PC-3 (cell line): ENCODE data around the gene CNKSR3. TPM values are rescaled to one million over a fixed set of nuclear protein-coding genes. Genes with fewer than 3 reads are reported as not detected.

Experiments
- ATAC-seq: fragments of 200-7000 bp; cut with Tn5 transposase; 2 replicates; pipeline ENCODE4 v1.9.1; 2020; ENCODE audit warnings: mild to moderate bottlenecking, moderate library complexity
- BruUV-seq: library from RNA; stranded (reverse); fragments of 400-500 nt; replicated peaks from 2 replicates; lab custom pipeline; 2021; lab: Mats Ljungman, UMichigan
- CTCF ChIA-PET: fragments of 300-600 bp; sonication (Branson Sonifier 250); formaldehyde crosslinking; loops from one replicate; lab custom pipeline; 2022; ENCODE audit warnings: antibody characterized with exemption; lab: Charles Lee
- POLR2A ChIA-PET: fragments of 300-600 bp; sonication (Branson Sonifier 250); formaldehyde crosslinking; loops from one replicate; lab custom pipeline; 2022; ENCODE audit warnings: antibody characterized with exemption; ENCODE audit not compliant: unreplicated experiment; lab: Charles Lee
- DNase-seq: peaks from one replicate; pipeline ENCODE4 v3.0.0-alpha.2; 2015
- H2AFZ ChIP-seq: fragments of 300-600 bp; sonication (generic); 2 replicates; pipeline ENCODE4 v1.6.0; 2016; ENCODE audit warnings: antibody characterized with exemption, low read length
- H3F3A ChIP-seq: fragments of 300-600 bp; sonication (generic); one replicate; pipeline ENCODE4 v1.6.0; 2017; ENCODE audit warnings: antibody characterized with exemption, low read length, control low read depth, mild to moderate bottlenecking; ENCODE audit not compliant: unreplicated experiment
- H3K27ac ChIP-seq: fragments of 300-600 bp; sonication (generic); 2 replicates; pipeline ENCODE4 v1.5.1; 2016; ENCODE audit warnings: mild to moderate bottlenecking, low read length
- H3K27me3 ChIP-seq: fragments of 300-600 bp; sonication (generic); 2 replicates; pipeline ENCODE4 v1.6.1; 2016; ENCODE audit warnings: low read length, mixed read lengths
- H3K36me3 ChIP-seq: fragments of 300-600 bp; sonication (generic); 2 replicates; pipeline ENCODE4 v1.6.1; 2016; ENCODE audit warnings: low read depth, mixed run types, low read length, mixed read lengths
- H3K4me1 ChIP-seq: fragments of 300-600 bp; sonication (generic); 2 replicates; pipeline ENCODE4 v1.5.1; 2016; ENCODE audit warnings: low read length; ENCODE audit not compliant: insufficient read depth
- H3K4me2 ChIP-seq: fragments of 300-600 bp; sonication (generic); 2 replicates; pipeline ENCODE4 v1.6.0; 2016; ENCODE audit warnings: low read length
- H3K4me3 ChIP-seq: fragments of 300-600 bp; sonication (generic); 2 replicates; pipeline ENCODE4 v1.5.1; 2016; ENCODE audit warnings: mild to moderate bottlenecking, low read length, mixed read lengths
- H3K79me2 ChIP-seq: fragments of 300-600 bp; sonication (generic); 2 replicates; pipeline ENCODE4 v1.6.1; 2017; ENCODE audit warnings: low read length, mixed read lengths
- H3K9ac ChIP-seq: fragments of 300-600 bp; sonication (generic); 2 replicates; pipeline ENCODE4 v1.6.0; 2016; ENCODE audit warnings: mild to moderate bottlenecking, low read length
- H3K9me2 ChIP-seq: fragments of 300-600 bp; sonication (generic); replicated peaks from 2 replicates; pipeline ENCODE4 v1.6.1; 2016; ENCODE audit warnings: mixed run types, low read length, mixed read lengths
- H3K9me3 ChIP-seq: fragments of 300-600 bp; sonication (generic); 2 replicates; pipeline ENCODE4 v1.6.1; 2016; ENCODE audit warnings: low read length, mixed read lengths
- H4K20me1 ChIP-seq: fragments of 300-600 bp; sonication (generic); 2 replicates; pipeline ENCODE4 v1.6.1; 2016; ENCODE audit warnings: low read length, mixed read lengths
- CTCF ChIP-seq: fragments of 300-600 bp; sonication (generic); conservative IDR thresholded peaks from 2 replicates; pipeline ENCODE4 v1.5.1; 2017; ENCODE audit warnings: antibody characterized with exemption, low read depth, mild to moderate bottlenecking, low read length
- EZH2 ChIP-seq: fragments of 300-600 bp; sonication (generic); IDR thresholded peaks from one replicate; pipeline ENCODE4 v1.6.1; 2017; ENCODE audit warnings: antibody characterized with exemption, mild to moderate bottlenecking, low read length; ENCODE audit not compliant: unreplicated experiment
- EZH2phosphoT487 ChIP-seq: fragments of 300-600 bp; sonication (generic); IDR thresholded peaks from 2 replicates; pipeline ENCODE4 v1.6.1; 2018; ENCODE audit warnings: mild to moderate bottlenecking, antibody characterized with exemption, low read length, borderline replicate concordance
- intact Hi-C: fragments of 100-400 bp; cut with micrococcal nuclease; formaldehyde crosslinking; loops from 2 replicates; pipeline ENCODE4 v1.9.0; 2023
- total RNA-seq: library from RNA; depleted of rRNA; stranded (reverse); fragments of >200 nt; gene quantifications from 2 replicates; pipeline ENCODE4 v1.2.3, GENCODE V29; 2014

Gene CNKSR3
- total RNA-seq, 1 experiment from 2014 or later, result 3.2 TPM

DNA sequence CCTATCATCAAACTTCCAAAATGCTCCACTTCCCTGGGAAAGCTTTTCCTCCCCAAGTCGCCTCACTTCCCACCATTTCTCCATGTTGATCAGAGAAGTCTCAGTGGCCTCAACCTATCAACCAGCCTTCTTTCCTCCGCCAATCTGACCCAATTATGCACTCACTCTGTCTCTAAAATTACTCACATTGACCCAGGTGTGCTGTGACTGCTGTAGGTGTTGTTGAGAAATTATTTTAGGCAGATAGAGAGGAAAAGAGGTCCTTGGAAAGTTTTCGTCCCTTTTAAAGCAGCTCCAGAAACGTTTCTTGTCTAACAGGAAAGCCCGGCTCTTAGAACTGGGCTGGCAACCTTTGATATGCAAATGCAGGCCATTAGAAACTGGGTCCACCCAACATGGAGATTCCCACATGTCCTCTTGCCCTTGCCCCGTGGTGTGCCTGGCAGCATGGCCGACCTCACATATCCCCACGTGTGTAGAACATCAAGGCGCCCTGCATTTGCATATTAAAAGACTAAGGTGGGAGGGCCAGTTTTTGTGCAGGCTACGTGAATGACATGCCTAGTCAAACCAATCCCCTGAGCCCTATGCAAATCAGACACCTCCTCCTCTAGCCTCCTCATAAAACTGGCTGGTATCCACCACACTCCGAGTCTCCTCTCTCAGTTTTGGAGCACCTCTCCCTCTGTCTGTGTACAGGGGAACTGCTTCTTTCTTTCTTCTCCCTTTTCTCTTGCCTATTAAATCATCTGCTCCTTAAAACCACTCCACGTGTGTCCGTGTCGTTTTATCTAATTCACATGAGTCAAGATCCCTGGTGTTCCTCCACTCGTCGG is 166.8 kb downstream of the CNKSR3 start:
- no peaks in the 10 kb centered on the region for H3K36me3 ChIP-seq
- TF ChIP-seq EZH2 (no peak), EZH2phosphoT487 (no peak), CTCF (peak; percentile 44)
- no peak overlapping the region for H3K27ac ChIP-seq
- DNase-seq (peak; percentile 59), ATAC-seq (peak; percentile 54)
- no peaks in the 10 kb centered on the region for H3K79me2 ChIP-seq
- H3K4me2 ChIP-seq, result no peak overlapping the region; the same call in 1 of the 2 replicates
- no peak overlapping the region for H3K4me3 ChIP-seq
- H4K20me1 ChIP-seq, result no peaks in the 10 kb centered on the region
- CTCF ChIA-PET, result no interaction called here
- intact Hi-C loops, result no loop called here
- POLR2A ChIA-PET, result no interaction called here
- H3K27me3 ChIP-seq, result no peaks in the 10 kb centered on the region
- peak overlapping the region; percentile 45; the same call in 1 of the 2 replicates for H2AFZ ChIP-seq
- no peaks in the 10 kb centered on the region for H3K9me2 ChIP-seq
- no peaks in the 10 kb centered on the region for H3K4me1 ChIP-seq
- BruUV-seq, result no TSS peak
- no peak overlapping the region for H3K9ac ChIP-seq
- H3F3A ChIP-seq, result no peaks in the 10 kb centered on the region
- H3K9me3 ChIP-seq, result no peaks in the 10 kb centered on the region

DNA sequence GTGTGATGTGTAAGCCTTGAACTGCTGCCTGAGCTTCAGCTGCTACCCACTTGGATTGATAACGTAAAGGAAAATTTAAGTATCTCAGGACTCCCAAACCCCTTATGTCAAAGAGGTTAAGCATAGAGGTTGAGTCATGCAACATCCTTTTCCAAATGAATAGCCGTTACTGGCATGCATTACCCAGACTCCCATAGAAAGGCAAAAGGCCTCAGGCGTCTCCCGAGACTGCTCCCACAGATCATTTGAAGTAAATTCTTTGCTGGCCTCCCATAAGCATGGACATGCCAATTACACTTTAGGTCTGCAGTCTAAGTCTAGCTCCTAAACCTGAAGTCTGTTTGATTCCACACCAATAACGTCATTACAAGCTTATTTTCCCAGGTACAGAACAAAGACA is 168.6 kb downstream of the CNKSR3 start:
- Histone ChIP-seq H3K4me3 (no peak overlapping the region), H3K9me3 (no peaks in the 10 kb centered on the region), H3K9me2 (no peaks in the 10 kb centered on the region), H3F3A (no peaks in the 10 kb centered on the region), H3K79me2 (no peaks in the 10 kb centered on the region), H3K36me3 (no peaks in the 10 kb centered on the region), H3K4me2 (no peak overlapping the region), H3K4me1 (no peaks in the 10 kb centered on the region), H2AFZ (no peak overlapping the region), H3K27ac (no peak overlapping the region), H3K9ac (no peak overlapping the region), H3K27me3 (no peaks in the 10 kb centered on the region), H4K20me1 (no peaks in the 10 kb centered on the region)
- BruUV-seq, result no TSS peak
- ChIA-PET POLR2A (no interaction called here), CTCF (no interaction called here)
- TF ChIP-seq CTCF (no peak), EZH2phosphoT487 (no peak), EZH2 (no peak)
- ATAC-seq, result no peak
- intact Hi-C loops, result no loop called here
- no peak for DNase-seq

GRCh38 chr6:154341336-154341735 is 169.1 kb downstream of the CNKSR3 start:
- Histone ChIP-seq H3K27me3 (no peaks in the 10 kb centered on the region), H3K9ac (no peak overlapping the region), H3K9me2 (no peaks in the 10 kb centered on the region), H4K20me1 (no peaks in the 10 kb centered on the region), H3F3A (no peaks in the 10 kb centered on the region), H3K4me2 (no peak overlapping the region), H3K79me2 (no peaks in the 10 kb centered on the region), H3K27ac (no peak overlapping the region), H3K4me1 (no peaks in the 10 kb centered on the region), H3K4me3 (no peak overlapping the region), H3K9me3 (no peaks in the 10 kb centered on the region), H3K36me3 (no peaks in the 10 kb centered on the region), H2AFZ (no peak overlapping the region)
- DNase-seq (no peak), ATAC-seq (no peak)
- no TSS peak for BruUV-seq
- intact Hi-C loops, result no loop called here
- ChIA-PET POLR2A (no interaction called here), CTCF (no interaction called here)
- TF ChIP-seq CTCF (no peak), EZH2phosphoT487 (no peak), EZH2 (no peak)
